GF-D8 (cell line): Measurements from ENCODE around the gene SLC12A4.
"Not testable (repeated sequence)": the region's sequence is repeated elsewhere in the genome, so short reads cannot be mapped to it uniquely, and the experiment has no call there.

ENCODE experiments used
- DNase-seq: peaks from one replicate; lab custom pipeline; 2025; lab: John Stamatoyannopoulos, UW

The SLC12A4 gene

GRCh38 chr16:67968400-67969253, at the start of gene SLC12A4:
TSS of gene SLC12A4 (minus strand) at chr16:67968637. CDS start at chr16:67968553, 84 bp downstream.
- DNase-seq: no peak

- no peak for DNase-seq
Measured at GRCh38 chr16:68015681-68016080, 47.2 kb upstream of the SLC12A4 start, which contains the start of gene DPEP2NB. TSS of gene DPEP2NB (minus strand) at chr16:68015911. CDS start at chr16:68015770, 141 bp downstream.

- DNase-seq: peak; percentile 80
Measured at GRCh38 chr16:68013440-68013839, 45.0 kb upstream of the SLC12A4 start.

- DNase-seq: not testable (repeated sequence)
Measured at GRCh38 chr16:68009872-68010271, 41.4 kb upstream of the SLC12A4 start.

DNA sequence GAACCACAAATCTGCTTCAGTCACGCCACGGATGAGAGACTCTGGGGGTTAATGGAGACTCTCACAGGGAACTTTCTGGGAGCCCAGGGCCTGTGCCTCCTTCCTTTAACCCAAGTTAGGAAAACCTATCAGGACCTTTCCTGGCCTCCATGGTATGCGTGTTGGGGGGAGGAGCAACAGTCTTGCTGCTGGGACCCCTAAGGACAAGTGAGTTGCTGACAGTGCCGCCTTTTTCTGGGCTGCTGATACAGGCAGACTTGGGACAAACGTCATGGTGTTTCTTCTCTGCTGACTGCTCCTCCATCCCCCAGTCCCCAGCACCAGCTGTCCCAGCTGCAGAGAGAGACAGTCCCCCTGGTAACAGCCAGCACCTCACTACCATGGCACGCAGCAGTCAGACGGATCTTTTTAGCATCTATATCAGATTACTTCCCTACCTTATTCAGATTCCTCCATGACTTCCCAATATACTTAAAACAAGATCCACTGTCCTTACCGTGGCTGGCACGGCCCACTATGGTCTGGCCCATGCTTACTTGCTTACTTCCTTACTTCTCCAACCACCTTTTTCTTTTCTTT, 40.8 kb upstream of the SLC12A4 start:
- no peak for DNase-seq

GRCh38 chr16:68005786-68006286, 37.4 kb upstream of the SLC12A4 start:
- DNase-seq: peak; percentile 90

GRCh38 chr16:68005211-68005610, 36.8 kb upstream of the SLC12A4 start:
- no peak for DNase-seq

DNA sequence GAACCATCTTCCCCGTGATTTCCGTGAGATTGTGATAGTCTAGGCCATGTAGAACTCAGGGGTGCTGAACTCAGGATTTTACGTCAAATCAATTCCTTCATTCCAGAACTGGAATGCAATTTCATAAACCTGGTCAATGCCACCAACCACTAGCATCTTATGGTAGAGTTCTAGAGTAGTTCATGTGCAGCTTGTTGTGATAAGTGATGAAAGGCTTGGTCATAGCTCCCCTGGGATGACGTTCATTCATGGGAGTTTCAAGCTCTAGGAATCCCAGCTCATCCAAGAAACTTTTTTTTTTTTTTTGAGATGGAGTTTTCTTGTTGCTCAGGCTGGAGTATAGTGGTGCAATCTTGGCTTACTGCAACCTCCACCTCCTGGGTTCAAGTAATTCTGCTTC, 34.6 kb upstream of the SLC12A4 start:
- no peak for DNase-seq

DNA sequence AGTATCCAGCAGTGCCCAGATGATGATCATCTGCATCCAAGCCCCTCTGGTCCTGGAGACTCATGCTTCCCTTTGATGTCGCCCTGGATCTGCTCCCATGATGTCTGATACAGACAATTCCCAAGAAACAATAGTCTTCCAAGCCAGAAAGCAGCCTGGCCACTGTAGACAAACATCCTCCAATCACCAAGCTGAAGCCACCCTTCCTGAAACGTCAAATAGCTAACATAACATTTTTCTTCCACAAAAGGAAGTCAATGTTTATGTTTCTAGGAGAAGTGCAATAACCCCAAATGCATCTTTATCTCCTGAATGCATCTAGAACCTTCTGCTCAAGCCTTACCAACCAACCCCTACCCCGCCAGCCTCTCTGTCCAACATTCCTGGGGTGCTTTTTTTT, 32.0 kb upstream of the SLC12A4 start:
- DNase-seq: no peak

GRCh38 chr16:67999985-68000384, 31.5 kb upstream of the SLC12A4 start:
- DNase-seq: peak; percentile 74

GRCh38 chr16:67998779-67999688, 30.6 kb upstream of the SLC12A4 start, which contains the start of gene DPEP2:
TSS of gene DPEP2 (minus strand) at chr16:67999484. CDS start at chr16:67993212, 6,272 bp downstream.
- peak; percentile 79 for DNase-seq

DNA sequence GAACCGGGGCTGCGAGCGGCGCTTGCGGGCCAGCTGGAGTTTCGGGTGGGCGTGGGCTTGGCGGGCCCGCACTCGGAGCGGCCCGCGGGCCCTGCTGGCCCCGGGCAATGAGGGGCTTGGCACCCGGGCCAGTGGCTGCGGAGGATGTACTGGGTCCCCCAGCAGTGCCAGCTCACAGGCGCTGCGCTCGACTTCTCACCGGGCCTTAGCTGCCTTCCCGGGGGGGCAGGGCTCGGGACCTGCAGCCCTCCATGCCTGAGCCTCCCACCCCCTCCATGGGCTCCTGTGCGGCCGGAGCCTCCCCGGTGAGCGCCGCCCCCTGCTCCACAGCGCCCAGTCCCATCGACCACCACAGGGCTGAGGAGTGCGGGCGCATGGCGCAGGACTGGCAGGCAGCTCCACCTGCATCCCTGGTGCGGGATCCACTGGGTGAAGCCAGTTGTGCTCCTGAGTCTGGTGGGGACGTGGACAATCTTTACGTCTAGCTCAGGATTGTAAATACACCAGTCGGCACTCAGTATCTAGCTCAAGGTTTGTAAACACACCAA, 29.9 kb upstream of the SLC12A4 start:
- DNase-seq: not testable (repeated sequence)

DNA sequence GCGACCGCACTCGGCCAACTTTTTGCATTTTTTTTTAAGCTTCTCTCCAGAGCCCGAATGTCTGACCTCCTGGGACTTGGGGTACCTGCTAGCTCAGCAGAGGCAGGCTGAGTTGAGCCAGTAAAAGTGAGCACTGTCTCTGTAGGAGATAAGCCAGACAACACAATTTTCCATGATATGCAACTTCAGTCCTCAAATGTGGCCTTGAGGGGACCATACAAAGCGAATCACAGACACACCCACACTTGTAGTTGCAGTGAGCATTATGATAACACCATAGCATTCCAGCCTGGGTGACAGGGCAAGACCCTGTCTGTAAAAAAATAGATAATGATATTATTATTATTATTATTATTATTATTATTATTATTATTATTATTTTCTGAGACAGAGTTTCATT, 28.2 kb upstream of the SLC12A4 start:
- DNase-seq: no peak

DNA sequence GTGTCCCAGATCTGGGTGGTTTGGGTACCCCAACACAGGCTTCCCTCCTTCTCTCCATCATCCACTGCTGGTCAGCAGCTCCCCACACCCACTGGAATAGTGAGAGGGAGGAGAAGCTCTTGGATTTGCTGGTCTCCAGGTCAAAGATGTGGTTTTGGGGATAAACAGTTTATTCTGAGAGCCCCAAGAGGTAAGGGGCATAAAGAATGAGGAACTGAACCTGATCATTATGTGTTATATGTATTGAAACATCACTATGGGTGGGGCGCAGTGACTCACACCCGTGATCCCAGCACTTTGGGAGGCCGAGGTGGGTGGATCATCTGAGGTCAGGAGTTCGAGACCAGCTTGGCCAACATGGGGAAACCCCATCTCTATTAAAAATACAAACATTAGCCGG, 27.0 kb upstream of the SLC12A4 start:
- no peak for DNase-seq

- DNase-seq: peak; percentile 30
Measured at GRCh38 chr16:67994040-67994408, 25.6 kb upstream of the SLC12A4 start.

DNA sequence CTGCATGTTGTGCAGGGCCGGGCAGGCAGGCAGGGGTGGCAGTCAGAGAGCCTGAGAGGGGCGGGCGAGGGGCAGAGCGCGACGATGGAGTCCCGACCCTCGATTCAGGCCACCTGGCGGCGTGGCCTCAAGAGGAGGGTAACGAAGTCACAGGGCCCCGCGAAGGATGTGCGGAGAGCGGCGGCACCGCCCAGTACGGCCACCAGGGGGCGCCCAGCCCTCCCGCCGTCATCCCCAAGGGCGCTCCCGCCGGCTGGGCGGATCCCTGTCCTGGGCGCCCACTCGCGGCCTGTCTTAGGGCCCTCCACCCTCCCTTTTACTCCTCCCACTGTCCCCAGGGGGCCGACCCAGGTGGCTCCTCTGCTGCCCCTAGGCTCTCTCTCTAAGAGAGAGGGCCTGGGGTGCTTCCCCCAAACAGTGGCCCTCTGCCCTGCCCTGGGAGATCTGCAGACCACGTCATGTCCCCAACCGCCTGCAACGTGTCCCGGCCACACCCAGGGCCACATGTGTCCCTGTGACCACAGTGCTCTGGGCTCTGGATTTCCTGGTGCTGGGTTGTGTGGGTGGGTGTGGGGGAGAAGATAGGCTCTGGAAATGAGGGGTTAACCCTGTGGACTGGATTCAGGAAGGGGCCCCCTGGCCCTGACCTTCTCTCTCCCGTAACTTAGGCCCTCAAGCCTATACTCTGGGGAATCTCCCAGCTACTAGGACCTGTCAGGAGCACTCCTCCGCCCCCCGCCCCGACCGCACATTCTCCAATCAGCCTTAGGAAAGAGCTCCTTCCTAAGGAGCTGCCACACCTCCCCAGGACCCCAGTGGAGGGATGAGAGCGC, 25.0 kb upstream of the SLC12A4 start:
- peak; percentile 63 for DNase-seq

DNA sequence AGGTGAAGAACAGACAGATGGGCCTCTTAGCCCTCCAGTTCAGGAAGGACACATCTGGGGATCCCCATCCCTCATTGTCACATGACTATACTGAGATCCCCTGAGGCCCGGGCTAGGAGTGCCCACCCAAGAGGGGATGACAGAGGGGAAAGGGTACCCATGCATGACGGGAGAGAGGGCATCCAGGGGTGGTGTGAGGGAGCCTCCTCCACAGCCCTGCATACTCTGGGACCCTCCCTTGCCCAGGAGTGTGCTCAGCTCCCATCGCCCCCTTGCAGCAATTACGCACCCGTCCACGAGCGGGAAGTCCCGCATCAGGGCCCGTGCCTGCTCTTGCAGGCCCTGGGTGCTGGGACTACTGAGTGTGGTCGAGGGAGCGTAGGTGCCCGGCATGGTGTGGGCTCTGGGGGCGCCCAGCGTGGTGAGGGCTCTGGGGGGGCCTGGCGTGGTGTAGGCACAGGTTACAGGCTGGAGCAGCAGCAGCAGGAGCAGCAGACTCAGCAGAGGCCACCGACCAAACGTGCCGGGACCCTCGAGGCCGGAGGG, 24.3 kb upstream of the SLC12A4 start:
- DNase-seq: no peak

DNA sequence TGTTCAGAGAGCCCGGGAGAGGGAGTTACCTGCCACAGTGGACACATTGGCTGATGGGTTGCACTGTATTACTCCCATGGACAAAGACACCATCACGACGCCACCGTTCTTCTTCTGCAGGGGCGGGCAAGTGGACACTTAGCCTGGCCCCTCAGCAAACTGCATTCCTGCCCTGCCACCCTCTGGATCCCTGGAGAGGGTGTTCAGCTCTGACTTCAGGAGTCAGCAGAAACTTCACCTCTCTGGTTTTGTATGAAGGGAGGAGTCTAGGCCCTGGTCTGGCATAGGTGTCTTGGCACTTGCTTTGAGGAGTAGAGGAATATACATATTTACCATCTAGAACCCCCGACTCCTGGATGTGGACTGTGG, 21.6 kb upstream of the SLC12A4 start:
- DNase-seq: no peak

- no peak for DNase-seq
Measured at GRCh38 chr16:67989322-67990017, 21.0 kb upstream of the SLC12A4 start.

DNA sequence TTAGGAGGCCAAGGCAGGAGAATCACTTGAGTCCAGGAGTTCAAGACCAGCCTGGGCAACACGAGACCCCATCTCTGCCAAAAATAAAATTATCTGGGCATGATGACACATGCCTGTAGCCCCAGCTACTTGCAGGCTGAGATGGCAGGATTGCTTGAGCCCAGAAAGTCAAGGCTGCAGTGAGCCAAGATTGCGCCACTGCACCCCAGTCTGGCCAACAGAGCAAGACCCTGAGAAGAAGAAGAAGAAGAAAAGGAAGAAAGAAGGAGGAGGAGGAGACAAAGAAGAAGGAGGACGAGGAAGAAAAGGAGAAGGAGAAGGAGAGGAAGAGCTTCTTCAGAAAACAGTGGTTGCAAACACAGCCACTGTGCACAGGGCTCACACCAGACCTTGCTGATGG, 20.2 kb upstream of the SLC12A4 start:
- DNase-seq: no peak
